ENCODE measurements around the gene PI3.

PI3 gene

DNA sequence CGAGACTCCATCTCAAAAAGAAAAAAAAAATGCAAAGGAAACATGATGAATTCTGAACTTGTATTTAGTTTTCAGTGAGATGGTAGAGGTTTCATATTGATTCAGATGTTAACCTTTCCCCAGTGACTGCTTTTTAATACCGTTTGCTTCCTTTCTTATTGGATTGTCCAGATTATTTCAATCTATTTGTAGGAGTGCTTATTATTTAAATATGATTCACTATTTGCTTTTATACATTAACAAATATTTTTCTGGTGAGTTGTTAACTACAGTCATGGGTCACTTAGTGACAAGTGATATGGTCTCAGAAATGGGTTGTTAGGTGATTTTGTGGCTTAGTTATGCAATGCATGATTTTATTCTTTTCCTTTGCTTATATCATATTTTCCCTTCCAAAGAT is 8.4 kb downstream of the PI3 start:
- in situ Hi-C loops (cut with HindIII; ENCODE audit: low sequenced_read_pairs): loop anchor here (25.0 kb wide), 1 partner anchor 104 kb away; no protein-coding TSS in a partner anchor

- in situ Hi-C loops (cut with HindIII; ENCODE audit: low sequenced_read_pairs): loop anchor here (25.0 kb wide), 1 partner anchor 100 kb away; no protein-coding TSS in a partner anchor
Measured at GRCh38 chr20:45187693-45188092, 13.0 kb downstream of the PI3 start.

DNA sequence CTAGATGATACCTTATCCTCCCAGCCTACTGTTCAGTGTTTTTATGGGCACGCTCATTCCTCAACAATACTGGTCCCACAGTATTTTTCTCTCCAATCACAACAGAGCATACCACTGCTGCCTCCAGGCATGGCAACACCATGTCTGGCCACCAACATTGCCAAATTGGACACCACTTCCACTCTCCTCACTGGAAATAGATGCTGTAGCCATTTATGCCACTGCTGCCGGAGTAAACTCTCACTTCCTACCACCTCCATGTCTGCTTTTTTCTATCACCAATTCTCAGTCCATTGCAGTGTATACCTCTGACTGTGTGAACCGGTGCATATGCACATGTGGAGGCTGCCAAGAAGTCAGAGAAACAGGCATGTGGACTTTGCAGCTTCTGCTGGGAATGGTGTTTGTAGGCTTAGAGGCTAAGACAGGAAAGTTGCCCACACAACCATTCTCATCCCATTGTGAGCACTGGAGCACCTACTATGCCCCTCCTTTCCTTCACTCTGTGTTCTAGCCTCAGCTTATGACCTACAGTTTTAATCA is 14.4 kb downstream of the PI3 start:
- in situ Hi-C loops (cut with HindIII; ENCODE audit: low sequenced_read_pairs): loop anchor here (25.0 kb wide), 1 partner anchor 98 kb away; no protein-coding TSS in a partner anchor

DNA sequence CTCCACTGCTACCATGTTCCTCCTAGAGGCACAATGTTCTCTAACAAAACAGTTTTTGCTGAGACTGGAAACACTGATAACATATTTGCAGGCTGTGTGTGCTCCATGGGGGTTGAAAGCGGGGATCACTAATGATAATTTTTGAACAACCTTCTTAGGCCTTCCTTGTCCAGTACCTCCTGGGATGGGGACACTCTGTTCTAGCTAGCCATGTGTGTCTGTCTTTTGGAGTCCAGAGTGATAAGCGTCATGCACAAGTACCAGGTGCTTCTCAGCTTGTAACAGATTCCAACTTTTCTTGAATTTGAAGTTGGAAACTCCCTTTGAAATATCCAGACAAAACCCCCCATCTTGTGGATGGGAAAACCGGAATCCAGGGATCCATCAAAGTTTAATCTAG is 15.2 kb downstream of the PI3 start:
- in situ Hi-C loops (cut with HindIII; ENCODE audit: low sequenced_read_pairs): loop anchor here (25.0 kb wide), 1 partner anchor 97 kb away; no protein-coding TSS in a partner anchor

DNA sequence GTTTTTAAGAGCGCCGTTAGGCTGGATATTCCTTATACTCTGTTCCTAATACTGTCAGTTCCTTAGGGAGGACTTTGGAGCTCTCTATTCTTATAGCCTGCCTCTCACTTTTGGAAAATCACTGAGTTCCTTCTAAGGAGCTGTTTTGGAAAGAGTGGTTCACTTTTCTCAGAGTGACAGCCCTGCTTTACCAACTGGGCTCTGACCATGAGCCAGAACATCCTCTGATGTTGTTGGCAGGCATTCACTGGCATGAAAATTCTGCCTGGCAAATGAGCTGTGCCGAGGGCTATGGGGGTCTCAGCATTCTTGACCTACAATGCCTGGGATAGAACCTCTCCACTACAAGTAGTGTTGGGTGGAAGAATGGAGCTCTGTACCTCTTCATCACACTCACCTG is 17.2 kb downstream of the PI3 start:
- in situ Hi-C loops (cut with HindIII; ENCODE audit: low sequenced_read_pairs): loop anchor here (25.0 kb wide), 1 partner anchor 95 kb away; no protein-coding TSS in a partner anchor

DNA sequence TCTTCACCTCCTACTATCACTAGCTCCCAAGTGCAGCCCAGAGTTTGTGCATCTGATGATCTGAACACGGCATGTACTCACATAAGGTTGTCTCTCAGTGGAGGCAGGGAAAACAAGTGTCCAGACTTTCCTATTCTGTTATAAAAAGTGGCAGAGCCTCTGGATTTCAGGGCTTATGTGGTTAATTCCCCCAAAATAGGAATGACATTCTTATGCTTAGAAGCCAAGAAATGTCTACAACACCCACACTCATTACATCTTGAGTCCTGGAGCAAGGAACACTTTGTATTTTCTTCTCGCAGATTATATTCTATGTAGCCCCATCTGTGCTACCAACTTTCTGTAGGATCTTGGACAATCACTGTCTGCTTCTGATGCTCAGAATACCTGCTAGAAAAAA is 18.6 kb downstream of the PI3 start:
- in situ Hi-C loops (cut with HindIII; ENCODE audit: low sequenced_read_pairs): loop anchor here (25.0 kb wide), 1 partner anchor 94 kb away; no protein-coding TSS in a partner anchor

DNA sequence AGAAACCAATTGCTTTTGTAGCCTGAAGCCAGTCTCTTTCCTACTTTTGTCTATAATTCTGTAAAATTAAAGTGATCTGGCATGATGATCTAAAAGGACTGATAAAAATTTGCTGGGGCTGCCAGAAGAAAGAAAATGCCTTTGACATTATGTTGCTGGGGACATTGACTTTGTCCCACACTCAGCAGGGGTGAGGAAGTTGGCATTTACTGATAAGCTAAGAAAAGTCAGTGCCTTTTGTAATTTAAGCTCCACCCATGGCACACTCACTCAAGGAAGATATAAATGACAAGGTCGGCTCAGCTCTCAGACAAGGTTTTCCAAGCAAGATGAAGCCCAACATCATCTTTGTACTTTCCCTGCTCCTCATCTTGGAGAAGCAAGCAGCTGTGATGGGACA is 32.0 kb downstream of the PI3 start, which contains the start of gene SEMG1:
TSS of gene SEMG1 (plus strand) at position 309 of the 400 bp plus-strand sequence. CDS start at position 330, 21 bp downstream.
- in situ Hi-C loops (cut with HindIII; ENCODE audit: low sequenced_read_pairs): no loop called here

DNA sequence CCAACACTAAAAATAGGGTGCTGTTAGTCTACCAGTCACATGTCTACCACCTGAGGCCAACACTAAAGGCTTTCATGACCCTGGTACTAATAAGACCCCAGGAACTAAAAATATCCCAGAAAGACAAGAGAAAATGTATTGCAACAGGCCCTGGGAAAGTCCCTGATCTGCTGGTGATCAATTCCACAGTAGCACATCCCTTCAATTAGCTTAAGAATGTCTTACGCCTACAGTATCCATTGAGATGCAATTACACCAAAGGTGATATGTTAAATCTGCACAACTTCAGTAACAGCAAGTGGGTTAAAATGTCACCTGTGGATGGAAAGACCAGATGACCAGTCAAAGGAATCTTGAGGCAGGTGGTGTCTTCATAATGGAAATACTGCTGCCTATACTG is 35.2 kb downstream of the PI3 start:
- in situ Hi-C loops (cut with HindIII; ENCODE audit: low sequenced_read_pairs): no loop called here

GRCh38 chr20:45211569-45212474 is 37.1 kb downstream of the PI3 start:
- in situ Hi-C loops (cut with HindIII; ENCODE audit: low sequenced_read_pairs): no loop called here

GRCh38 chr20:45212836-45213235 is 38.1 kb downstream of the PI3 start:
- in situ Hi-C loops (cut with HindIII; ENCODE audit: low sequenced_read_pairs): no loop called here

DNA sequence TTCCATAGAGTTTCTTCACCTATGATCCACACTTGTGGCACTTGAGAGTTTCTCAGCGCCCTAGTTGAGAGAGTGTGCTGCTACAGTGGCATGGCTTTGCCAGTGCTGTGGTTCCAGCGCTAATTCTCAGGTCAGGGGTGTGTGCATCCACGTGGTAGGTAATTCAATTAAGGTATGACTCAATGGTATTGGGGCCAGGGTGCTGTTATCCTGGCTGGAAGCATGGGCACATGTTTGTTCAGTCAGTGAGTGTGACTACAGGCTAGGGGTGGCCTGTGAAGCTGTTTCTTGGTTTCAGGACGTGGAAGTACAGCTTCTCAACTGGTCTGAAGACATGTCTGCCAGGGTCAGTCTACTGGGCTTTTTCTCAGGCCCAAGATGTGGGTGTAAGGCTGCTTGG is 43.4 kb downstream of the PI3 start:
- in situ Hi-C loops (cut with HindIII; ENCODE audit: low sequenced_read_pairs): no loop called here

GRCh38 chr20:45218636-45219035 is 43.9 kb downstream of the PI3 start:
- in situ Hi-C loops (cut with HindIII; ENCODE audit: low sequenced_read_pairs): no loop called here

GRCh38 chr20:45221076-45221475 is 46.4 kb downstream of the PI3 start, which contains the start of gene SEMG2:
TSS of gene SEMG2 (plus strand) at chr20:45221373. CDS start at chr20:45221390, 17 bp downstream.
- in situ Hi-C loops (cut with HindIII; ENCODE audit: low sequenced_read_pairs): no loop called here

GRCh38 chr20:45223136-45223535 is 48.4 kb downstream of the PI3 start:
- in situ Hi-C loops (cut with HindIII; ENCODE audit: low sequenced_read_pairs): no loop called here

All from DLD1 (cell line).